Mammary epithelial cell (primary cell): Measurements from ENCODE around the gene MCUB.

Experiments used
- EZH2 ChIP-seq: IDR thresholded peaks from 2 replicates; pipeline ENCODE4 v1.6.1; 2012; ENCODE audit warnings: low read length, inconsistent platforms, borderline replicate concordance
- TF ChIP-seq, protein P1 (sequence below), 2 donors: IDR thresholded peaks in 1 of 2; conservative IDR thresholded peaks in 1 of 2; 2 replicates each; pipeline ENCODE4 v1.5.1; 2011 to 2012; ENCODE audit warnings: inconsistent platforms in 2 of 2, low read length in 2 of 2, mild to moderate bottlenecking in 2 of 2, control low read depth in 1 of 2, low read depth in 1 of 2; ENCODE audit not compliant: insufficient read depth in 1 of 2; ENCODE audit errors: extremely low read depth in 1 of 2

- TF ChIP-seq, protein P1, sequence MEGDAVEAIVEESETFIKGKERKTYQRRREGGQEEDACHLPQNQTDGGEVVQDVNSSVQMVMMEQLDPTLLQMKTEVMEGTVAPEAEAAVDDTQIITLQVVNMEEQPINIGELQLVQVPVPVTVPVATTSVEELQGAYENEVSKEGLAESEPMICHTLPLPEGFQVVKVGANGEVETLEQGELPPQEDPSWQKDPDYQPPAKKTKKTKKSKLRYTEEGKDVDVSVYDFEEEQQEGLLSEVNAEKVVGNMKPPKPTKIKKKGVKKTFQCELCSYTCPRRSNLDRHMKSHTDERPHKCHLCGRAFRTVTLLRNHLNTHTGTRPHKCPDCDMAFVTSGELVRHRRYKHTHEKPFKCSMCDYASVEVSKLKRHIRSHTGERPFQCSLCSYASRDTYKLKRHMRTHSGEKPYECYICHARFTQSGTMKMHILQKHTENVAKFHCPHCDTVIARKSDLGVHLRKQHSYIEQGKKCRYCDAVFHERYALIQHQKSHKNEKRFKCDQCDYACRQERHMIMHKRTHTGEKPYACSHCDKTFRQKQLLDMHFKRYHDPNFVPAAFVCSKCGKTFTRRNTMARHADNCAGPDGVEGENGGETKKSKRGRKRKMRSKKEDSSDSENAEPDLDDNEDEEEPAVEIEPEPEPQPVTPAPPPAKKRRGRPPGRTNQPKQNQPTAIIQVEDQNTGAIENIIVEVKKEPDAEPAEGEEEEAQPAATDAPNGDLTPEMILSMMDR (conservative IDR thresholded peaks at IDR 0.05 in 1 of 2, IDR thresholded peaks at IDR 0.05 in 1 of 2; ENCODE audit: extremely low read depth in 1 of 2, insufficient read depth in 1 of 2, low read depth in 1 of 2, low read length in 2 of 2): no peak
- no peak for TF ChIP-seq EZH2
These were observed 18.8 kb downstream of the MCUB start for GRCh38 chr4:109578846-109579245.
